Endothelial cell of umbilical vein (primary cell): ENCODE data around the gene DPF3. TPM values are rescaled to one million over a fixed set of nuclear protein-coding genes. Genes with fewer than 3 reads are reported as not detected.

Experiments
- BruUV-seq: library from RNA; stranded (reverse); fragments of 400-500 nt; replicated peaks from 2 replicates; lab custom pipeline; 2021; lab: Mats Ljungman, UMichigan
- CTCF ChIA-PET: fragments of 300-600, 350-600 bp; sonication (Branson Sonifier 250); formaldehyde crosslinking; loops from one replicate; lab custom pipeline; 2021; ENCODE audit warnings: antibody characterized with exemption, inconsistent platforms; lab: Charles Lee
- POLR2A ChIA-PET: fragments of 300-600, 350-600 bp; sonication (Branson Sonifier 250); formaldehyde crosslinking; loops from one replicate; lab custom pipeline; 2021; ENCODE audit warnings: antibody characterized with exemption, inconsistent platforms; lab: Charles Lee
- DNase-seq: peaks from one replicate; pipeline ENCODE4 v3.0.0-alpha.2; 2011; ENCODE audit warnings: low read depth, low spot score
- FAIRE-seq: peaks from 2 replicates; lab custom pipeline; 2011; peaks lifted over from hg19 to GRCh38; lab: Jason Lieb, UNC
- H2AFZ ChIP-seq: 2 replicates; pipeline ENCODE4 v1.6.0; 2012; ENCODE audit warnings: low read depth, low read length, control low read depth, inconsistent platforms
- H3K27ac ChIP-seq: 2 replicates; pipeline ENCODE4 v1.5.1; 2011; ENCODE audit warnings: low read depth, mild to moderate bottlenecking, control low read depth, low read length, moderate library complexity; ENCODE audit not compliant: insufficient read depth
- H3K27me3 ChIP-seq, 2 experiments: 2 replicates each; pipeline versions ENCODE4 v1.6.0 to v1.6.1; 2011; ENCODE audit warnings: low read length in 2 of 2, mixed read lengths in 1 of 2; ENCODE audit not compliant: control insufficient read depth in 2 of 2, insufficient read depth in 2 of 2
- H3K36me3 ChIP-seq, 2 experiments: 2 replicates in 1 of 2; 3 replicates in 1 of 2; pipeline ENCODE4 v1.5.1; 2011; ENCODE audit warnings: low read length in 2 of 2, mild to moderate bottlenecking in 1 of 2, moderate library complexity in 1 of 2; ENCODE audit not compliant: control insufficient read depth in 2 of 2, insufficient read depth in 2 of 2; ENCODE audit errors: extremely low read depth in 1 of 2
- H3K4me1 ChIP-seq: 3 replicates; pipeline ENCODE4 v1.5.1; 2011; ENCODE audit warnings: mild to moderate bottlenecking, low read length; ENCODE audit not compliant: control insufficient read depth, insufficient read depth; ENCODE audit errors: extremely low read depth
- H3K4me2 ChIP-seq: 2 replicates; pipeline ENCODE4 v1.6.1; 2011; ENCODE audit warnings: low read length, control low read depth, mixed read lengths; ENCODE audit not compliant: insufficient read depth
- H3K4me3 ChIP-seq, 3 experiments: fragments of 200-600 bp in 1 of 3; sonication (generic), shearing (Covaris generic) in 1 of 3; replicated peaks in 1 of 3; 2 replicates each; pipeline ENCODE4 v1.5.1; 2011 to 2016; ENCODE audit warnings: control low read depth in 3 of 3, low read length in 3 of 3, mild to moderate bottlenecking in 2 of 3, inconsistent platforms in 1 of 3, low read depth in 1 of 3, moderate library complexity in 1 of 3; ENCODE audit not compliant: insufficient read depth in 1 of 3
- H3K79me2 ChIP-seq: 2 replicates; pipeline ENCODE4 v1.6.0; 2012; ENCODE audit warnings: low read length, inconsistent platforms; ENCODE audit not compliant: control insufficient read depth, insufficient read depth
- H3K9ac ChIP-seq: replicated peaks from 2 replicates; pipeline ENCODE3; 2011; ENCODE audit warnings: low read length, control low read depth; ENCODE audit not compliant: insufficient read depth; ENCODE audit errors: extremely low read depth
- H3K9me1 ChIP-seq: replicated peaks from 3 replicates; pipeline ENCODE4 v1.6.0; 2011; ENCODE audit warnings: mild to moderate bottlenecking, low read length; ENCODE audit not compliant: control insufficient read depth, insufficient read depth; ENCODE audit errors: extremely low read depth
- H3K9me3 ChIP-seq: replicated peaks from 2 replicates; pipeline ENCODE4 v1.5.1; 2012; ENCODE audit warnings: low read length, inconsistent platforms; ENCODE audit not compliant: control insufficient read depth, insufficient read depth
- H4K20me1 ChIP-seq: replicated peaks from 2 replicates; pipeline ENCODE3; 2011; ENCODE audit warnings: mild to moderate bottlenecking, low read length; ENCODE audit not compliant: control insufficient read depth, insufficient read depth; ENCODE audit errors: extremely low read depth
- CTCF ChIP-seq, 2 donors: IDR thresholded peaks; 1 replicate in 1 of 2; 2 replicates in 1 of 2; pipeline ENCODE4 v1.5.1; 2011; ENCODE audit warnings: low read length in 2 of 2, mild to moderate bottlenecking in 2 of 2, moderate library complexity in 2 of 2, control low read depth in 1 of 2, inconsistent platforms in 1 of 2, low read depth in 1 of 2; ENCODE audit not compliant: insufficient read depth in 1 of 2; ENCODE audit errors: extremely low read depth in 1 of 2
- EZH2 ChIP-seq: IDR thresholded peaks from 2 replicates; pipeline ENCODE4 v1.6.1; 2012; ENCODE audit warnings: borderline replicate concordance, low read depth, mild to moderate bottlenecking, moderate library complexity, low read length, inconsistent platforms; ENCODE audit not compliant: severe bottlenecking
- FOS ChIP-seq: IDR thresholded peaks from 2 replicates; pipeline ENCODE4 v1.6.1; 2011; ENCODE audit warnings: mild to moderate bottlenecking, low read length, moderate library complexity, borderline replicate concordance; ENCODE audit not compliant: insufficient read depth
- GATA2 ChIP-seq: IDR thresholded peaks from 2 replicates; pipeline ENCODE4 v1.7.0; 2011; ENCODE audit warnings: low read depth, mild to moderate bottlenecking, moderate library complexity, mixed read lengths, low read length; ENCODE audit not compliant: insufficient read length, insufficient read depth
- JUN ChIP-seq: IDR thresholded peaks from 2 replicates; pipeline ENCODE4 v1.6.1; 2011; ENCODE audit warnings: borderline replicate concordance, low read depth; ENCODE audit not compliant: insufficient read length, insufficient read depth
- MAX ChIP-seq: IDR thresholded peaks from 2 replicates; pipeline ENCODE4 v1.6.1; 2011; ENCODE audit not compliant: insufficient read depth, insufficient read length
- MYC ChIP-seq: IDR thresholded peaks from one replicate; pipeline ENCODE4 v1.6.1; 2011; ENCODE audit warnings: mild to moderate bottlenecking, low read depth, low read length
- POLR2A ChIP-seq: IDR thresholded peaks from 2 replicates; pipeline ENCODE4 v1.6.1; 2012; ENCODE audit warnings: low read depth, mild to moderate bottlenecking, control low read depth, low read length
- POLR2AphosphoS5 ChIP-seq: IDR thresholded peaks from 2 replicates; pipeline ENCODE4 v1.6.1; 2012; ENCODE audit warnings: low read depth, mild to moderate bottlenecking, control low read depth, low read length, moderate library complexity; ENCODE audit not compliant: insufficient read depth
- dilution Hi-C: fragments of 300-500 bp; cut with MboI; formaldehyde crosslinking; loops from one replicate; pipeline ENCODE4 v1.15.0; 2019; ENCODE audit warnings: low sequenced_read_pairs; ENCODE audit not compliant: extremely low pct_ligation_motif_present
- intact Hi-C: fragments of 100-400 bp; cut with micrococcal nuclease; formaldehyde crosslinking; loops from one replicate; pipeline ENCODE4 v1.10.0; 2022
- polyA plus RNA-seq, 4 experiments: library from polyadenylated mRNA; depleted of rRNA in 3 of 4; stranded (reverse) in 3 of 4; unstranded in 1 of 4; fragments of >200 nt; gene quantifications; 2 replicates each; pipeline versions ENCODE4 v1.2.1 to v1.2.3, GENCODE V29; 2011 to 2012; ENCODE audit warnings: missing spikeins in 1 of 4
- total RNA-seq: library from RNA; stranded (reverse); gene quantifications from 2 replicates; pipeline ENCODE4 v1.2.3, GENCODE V29; 2021

The DPF3 gene
- total and polyA plus RNA-seq, 2 donors (not counting 3 experiments of a cell fraction or from before 2014, with no cell fraction given), result 2.4 to 3.5 TPM

GRCh38 chr14:72740966-72741825 lies 152.7 kb downstream of the DPF3 start:
- intact Hi-C loops, result no loop called here
- DNase-seq, result no peak
- ChIA-PET CTCF (interaction anchor here (1.2 to 2.1 kb wide), 3 partner anchors 16 to 227 kb away, joined by 3 to 5 read pairs (median 4); no protein-coding TSS in a partner anchor), POLR2A (no interaction called here)
- Histone ChIP-seq H4K20me1 (no peaks in the 10 kb centered on the region), H3K36me3 (no peaks in the 10 kb centered on the region), H3K4me3 (no peak overlapping the region), H3K9me3 (no peaks in the 10 kb centered on the region), H3K79me2 (no peaks in the 10 kb centered on the region), H3K9ac (no peak overlapping the region), H3K27ac (no peak overlapping the region), H3K27me3 (no peaks in the 10 kb centered on the region), H3K9me1 (no peaks in the 10 kb centered on the region), H3K4me1 (peaks cover 11% of the 10 kb centered on the region), H3K4me2 (no peak overlapping the region), H2AFZ (no peak overlapping the region)
- FAIRE-seq, result no peak
- TF ChIP-seq EZH2 (no peak), GATA2 (no peak), POLR2A (no peak), MAX (no peak), JUN (no peak), POLR2AphosphoS5 (no peak), CTCF (IDR thresholded peaks at IDR 0.05; ENCODE audit: extremely low read depth in 1 of 2, insufficient read depth in 1 of 2, low read depth in 1 of 2, low read length in 2 of 2) (no peak), MYC (no peak), FOS (no peak)
- no TSS peak for BruUV-seq
- dilution Hi-C loops, result no loop called here
